IPS-11a (cell line): Measurements from ENCODE around the gene VTN.

Source experiments
- H3K4me3 ChIP-seq: one replicate; pipeline ENCODE4 v1.5.1; 2013; ENCODE audit warnings: low read depth, low read length, control low read depth

VTN gene

GRCh38 chr17:28395968-28396367 lies 25.9 kb upstream of the VTN start:
- H3K4me3 ChIP-seq, result no peak overlapping the region

- H3K4me3 ChIP-seq, result no peak overlapping the region
Measured at GRCh38 chr17:28395426-28395825, 25.3 kb upstream of the VTN start.

GRCh38 chr17:28394337-28395116 lies 24.4 kb upstream of the VTN start:
- H3K4me3 ChIP-seq, result no peak overlapping the region

- no peak overlapping the region for H3K4me3 ChIP-seq
Measured at GRCh38 chr17:28392491-28392890, 22.4 kb upstream of the VTN start.

- no peak overlapping the region for H3K4me3 ChIP-seq
Measured at GRCh38 chr17:28391401-28391800, 21.3 kb upstream of the VTN start.

- H3K4me3 ChIP-seq, result no peak overlapping the region
Measured at GRCh38 chr17:28390984-28391383, 20.9 kb upstream of the VTN start.

GRCh38 chr17:28390563-28390962 lies 20.5 kb upstream of the VTN start:
- no peak overlapping the region for H3K4me3 ChIP-seq

GRCh38 chr17:28390141-28390540 lies 20.0 kb upstream of the VTN start:
- H3K4me3 ChIP-seq, result no peak overlapping the region

GRCh38 chr17:28388106-28388505 lies 18.0 kb upstream of the VTN start:
- no peak overlapping the region for H3K4me3 ChIP-seq

GRCh38 chr17:28386391-28386790 lies 16.3 kb upstream of the VTN start:
- no peak overlapping the region for H3K4me3 ChIP-seq

GRCh38 chr17:28385406-28385805 lies 15.3 kb upstream of the VTN start:
- H3K4me3 ChIP-seq, result no peak overlapping the region

- peak overlapping the region; percentile 57 for H3K4me3 ChIP-seq
Measured at GRCh38 chr17:28385037-28385400, 14.9 kb upstream of the VTN start.

- peak overlapping the region; percentile 57 for H3K4me3 ChIP-seq
Measured at GRCh38 chr17:28384281-28385036, 14.4 kb upstream of the VTN start.

GRCh38 chr17:28381141-28381825 lies 11.2 kb upstream of the VTN start:
- H3K4me3 ChIP-seq, result peak overlapping the region; percentile 27

GRCh38 chr17:28379814-28380801 lies 10.0 kb upstream of the VTN start:
- no peak overlapping the region for H3K4me3 ChIP-seq

- H3K4me3 ChIP-seq, result no peak overlapping the region
Measured at GRCh38 chr17:28372945-28373274, 2.8 kb upstream of the VTN start.

GRCh38 chr17:28372203-28372944 lies 2.3 kb upstream of the VTN start:
- peak overlapping the region; percentile 57 for H3K4me3 ChIP-seq

GRCh38 chr17:28371245-28372202 lies 1.4 kb upstream of the VTN start, which contains the start of gene SARM1:
TSS of gene SARM1 (plus strand) at chr17:28371694. CDS start at chr17:28372033, 339 bp downstream.
- H3K4me3 ChIP-seq, result peak within 1 kb of the TSS; percentile 57

GRCh38 chr17:28370744-28371103 lies 617 bp upstream of the VTN start:
- no peak overlapping the region for H3K4me3 ChIP-seq
